ENCODE data around the gene KCNMB2.

Gene KCNMB2

GRCh38 chr3:178754852-178755510, 218.7 kb downstream of the KCNMB2 start:
- ATAC-seq (no peak), DNase-seq (no peak)
- Mint-ChIP-seq H3K4me3 (no peak overlapping the region), H3K9me3 (no peaks in the 10 kb centered on the region), H3K27me3 (no peaks in the 10 kb centered on the region), H3K4me1 (no peaks in the 10 kb centered on the region), H3K27ac (no peak overlapping the region)

GRCh38 chr3:178761024-178761423, 224.8 kb downstream of the KCNMB2 start:
- H3K9me3 Mint-ChIP-seq: no peaks in the 10 kb centered on the region
- DNase-seq: no peak
- H3K27ac Mint-ChIP-seq: no peak overlapping the region
- no peak for ATAC-seq
- H3K27me3 Mint-ChIP-seq: no peaks in the 10 kb centered on the region
- H3K4me3 Mint-ChIP-seq: no peak overlapping the region
- H3K4me1 Mint-ChIP-seq: no peaks in the 10 kb centered on the region

GRCh38 chr3:178761461-178761860, 225.2 kb downstream of the KCNMB2 start:
- Mint-ChIP-seq H3K27ac (no peak overlapping the region), H3K9me3 (no peaks in the 10 kb centered on the region), H3K4me1 (no peaks in the 10 kb centered on the region), H3K4me3 (no peak overlapping the region), H3K27me3 (no peaks in the 10 kb centered on the region)
- DNase-seq: no peak
- ATAC-seq: no peak

DNA sequence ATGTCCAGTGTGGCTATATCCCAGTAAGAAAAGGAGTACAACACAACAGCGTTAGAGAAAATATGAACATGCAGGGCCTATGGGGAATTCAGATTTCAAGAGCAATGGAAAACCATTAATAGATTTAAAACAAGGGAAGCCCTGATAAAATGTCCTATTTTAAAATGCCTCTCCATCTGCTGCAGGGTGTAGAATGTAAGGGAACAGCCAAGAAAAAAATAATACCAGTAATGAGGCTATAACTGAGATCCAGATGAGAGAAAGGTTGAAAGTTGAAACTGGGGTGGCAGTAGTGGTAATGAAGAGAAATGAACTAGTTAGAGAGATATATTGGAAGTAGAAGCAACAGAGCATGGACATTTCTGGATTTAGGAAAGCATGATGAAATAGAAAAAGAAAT, 226.1 kb downstream of the KCNMB2 start:
- ATAC-seq: no peak
- no peaks in the 10 kb centered on the region for H3K27me3 Mint-ChIP-seq
- no peaks in the 10 kb centered on the region for H3K4me1 Mint-ChIP-seq
- no peak overlapping the region for H3K27ac Mint-ChIP-seq
- H3K9me3 Mint-ChIP-seq: no peaks in the 10 kb centered on the region
- no peak for DNase-seq
- H3K4me3 Mint-ChIP-seq: no peak overlapping the region

DNA sequence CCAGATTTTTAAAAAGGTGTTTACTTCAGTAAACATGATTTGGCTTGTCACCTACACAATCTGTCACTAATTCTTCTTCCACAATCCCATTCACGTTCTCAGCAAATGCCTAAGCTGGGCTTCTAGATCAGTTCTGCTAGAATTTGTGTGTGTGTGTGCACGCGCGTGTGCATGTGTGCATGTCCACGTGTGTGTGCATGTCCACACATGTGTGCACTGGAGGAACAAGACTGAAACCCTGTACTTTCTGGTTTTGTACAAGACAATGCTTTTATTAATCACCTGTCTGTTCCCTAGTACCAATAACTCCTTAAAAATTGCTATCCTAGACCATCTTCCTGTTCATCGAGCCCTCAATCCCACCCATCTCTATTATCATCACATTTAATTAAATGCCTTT, 229.2 kb downstream of the KCNMB2 start:
- no peak for DNase-seq
- no peaks in the 10 kb centered on the region for H3K4me1 Mint-ChIP-seq

GRCh38 chr3:178767581-178767980, 231.3 kb downstream of the KCNMB2 start:
- Mint-ChIP-seq H3K4me3 (no peak overlapping the region), H3K27me3 (no peaks in the 10 kb centered on the region), H3K4me1 (no peaks in the 10 kb centered on the region), H3K27ac (no peak overlapping the region), H3K9me3 (peaks cover 12 to 15% of the 10 kb centered on the region in 2 donors)
- no peak for DNase-seq
- no peak for ATAC-seq

More for the DNA sequence above, 229.2 kb downstream of the KCNMB2 start:
- Mint-ChIP-seq H3K27ac (no peak overlapping the region), H3K9me3 (no peaks in the 10 kb centered on the region), H3K27me3 (no peaks in the 10 kb centered on the region), H3K4me3 (no peak overlapping the region)
- ATAC-seq: no peak

GRCh38 chr3:178768072-178768864, 232.0 kb downstream of the KCNMB2 start:
- H3K27ac Mint-ChIP-seq: no peak overlapping the region
- peaks cover 12 to 15% of the 10 kb centered on the region in 2 donors for H3K9me3 Mint-ChIP-seq
- H3K4me3 Mint-ChIP-seq: no peak overlapping the region
- ATAC-seq (no peak), DNase-seq (no peak)
- H3K27me3 Mint-ChIP-seq: no peaks in the 10 kb centered on the region
- no peaks in the 10 kb centered on the region for H3K4me1 Mint-ChIP-seq

- ATAC-seq: no peak
- Mint-ChIP-seq H3K9me3 (peaks cover 16 to 22% of the 10 kb centered on the region in 2 donors), H3K4me3 (no peak overlapping the region), H3K27me3 (no peaks in the 10 kb centered on the region), H3K4me1 (no peaks in the 10 kb centered on the region), H3K27ac (peak overlapping the region in 1 of 2 donors; percentile 2)
- DNase-seq: no peak
Observed at GRCh38 chr3:178771511-178771910, 235.3 kb downstream of the KCNMB2 start.

- Mint-ChIP-seq H3K4me1 (no peaks in the 10 kb centered on the region), H3K9me3 (peaks cover 16 to 23% of the 10 kb centered on the region in 2 donors), H3K4me3 (no peak overlapping the region), H3K27ac (no peak overlapping the region), H3K27me3 (no peaks in the 10 kb centered on the region)
- ATAC-seq: no peak
- DNase-seq: no peak
Observed at GRCh38 chr3:178772746-178773145, 236.5 kb downstream of the KCNMB2 start.

DNA sequence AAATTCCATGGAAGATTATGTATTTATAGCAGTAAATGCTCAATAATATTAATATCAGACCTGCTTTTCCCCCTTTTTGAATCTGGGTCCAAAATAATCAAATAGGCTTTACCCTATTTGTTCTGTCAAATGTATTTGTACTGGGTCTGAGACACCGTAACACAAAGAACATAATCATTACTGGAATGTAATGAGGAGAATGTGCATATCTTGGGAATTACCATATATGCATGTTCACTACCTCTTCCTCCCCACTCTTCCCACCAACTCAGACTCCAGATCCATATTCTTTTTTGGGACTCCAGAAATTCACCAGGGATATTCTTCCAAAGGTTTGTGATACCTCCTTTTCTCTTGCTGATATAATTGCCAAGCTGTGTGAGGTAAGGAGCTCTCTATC, 237.1 kb downstream of the KCNMB2 start:
- H3K4me1 Mint-ChIP-seq: no peaks in the 10 kb centered on the region
- H3K27ac Mint-ChIP-seq: no peak overlapping the region
- DNase-seq (no peak), ATAC-seq (no peak)
- H3K9me3 Mint-ChIP-seq: peaks cover 16 to 23% of the 10 kb centered on the region in 2 donors
- H3K27me3 Mint-ChIP-seq: no peaks in the 10 kb centered on the region
- H3K4me3 Mint-ChIP-seq: no peak overlapping the region

GRCh38 chr3:178777718-178778411, 241.6 kb downstream of the KCNMB2 start:
- no peak for DNase-seq
- no peak overlapping the region for H3K4me3 Mint-ChIP-seq
- peaks cover 5 to 7% of the 10 kb centered on the region in 2 donors for H3K9me3 Mint-ChIP-seq
- H3K4me1 Mint-ChIP-seq: no peaks in the 10 kb centered on the region
- peak; percentile 80 for ATAC-seq
- no peak overlapping the region for H3K27ac Mint-ChIP-seq
- no peaks in the 10 kb centered on the region for H3K27me3 Mint-ChIP-seq

DNA sequence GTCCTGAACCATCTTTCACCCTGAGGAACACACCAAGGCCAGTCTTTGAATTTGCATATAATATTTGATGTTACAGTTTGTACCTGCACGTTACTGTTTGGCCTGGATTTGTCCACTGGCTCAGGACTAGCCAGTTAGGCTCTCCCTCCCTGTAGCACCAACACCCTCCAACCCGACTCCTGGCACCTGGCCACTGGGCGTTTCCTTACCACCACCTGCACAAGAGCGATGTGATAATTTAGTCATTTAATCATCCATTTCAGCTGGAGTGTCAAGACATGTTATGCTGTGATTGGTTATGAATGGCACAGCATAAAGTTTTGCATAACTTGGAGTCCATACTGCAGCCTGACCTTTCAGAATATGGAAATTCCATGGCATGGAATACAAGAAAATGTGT, 242.4 kb downstream of the KCNMB2 start:
- Mint-ChIP-seq H3K4me1 (no peaks in the 10 kb centered on the region), H3K27ac (no peak overlapping the region), H3K27me3 (no peaks in the 10 kb centered on the region), H3K4me3 (no peak overlapping the region), H3K9me3 (peaks cover 5 to 7% of the 10 kb centered on the region in 2 donors)
- ATAC-seq: no peak
- no peak for DNase-seq

- ATAC-seq (no peak), DNase-seq (no peak)
- Mint-ChIP-seq H3K27me3 (no peaks in the 10 kb centered on the region), H3K4me1 (no peaks in the 10 kb centered on the region), H3K4me3 (no peak overlapping the region), H3K9me3 (peaks cover 7 to 11% of the 10 kb centered on the region in 2 donors), H3K27ac (no peak overlapping the region)
Observed at GRCh38 chr3:178785961-178786360, 249.7 kb downstream of the KCNMB2 start.

DNA sequence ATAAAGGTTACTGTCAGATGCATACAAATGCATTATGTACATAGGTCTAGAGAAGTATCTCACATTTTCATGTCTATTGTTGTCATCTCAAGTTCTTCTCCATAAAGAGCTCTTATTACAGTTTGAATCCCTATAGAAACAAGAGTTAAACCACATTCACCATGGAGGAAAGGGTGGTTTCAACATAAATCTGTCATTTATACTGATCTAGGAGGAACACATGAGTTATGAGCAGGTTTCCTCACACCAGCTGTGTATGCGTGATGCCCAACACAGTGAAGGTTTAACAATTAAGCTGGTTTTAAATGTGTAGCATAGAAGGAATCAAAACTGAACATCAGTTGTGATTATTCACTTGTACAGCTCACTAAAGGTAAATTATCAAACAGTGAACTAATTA, 251.7 kb downstream of the KCNMB2 start:
- H3K4me1 Mint-ChIP-seq: no peaks in the 10 kb centered on the region

DNA sequence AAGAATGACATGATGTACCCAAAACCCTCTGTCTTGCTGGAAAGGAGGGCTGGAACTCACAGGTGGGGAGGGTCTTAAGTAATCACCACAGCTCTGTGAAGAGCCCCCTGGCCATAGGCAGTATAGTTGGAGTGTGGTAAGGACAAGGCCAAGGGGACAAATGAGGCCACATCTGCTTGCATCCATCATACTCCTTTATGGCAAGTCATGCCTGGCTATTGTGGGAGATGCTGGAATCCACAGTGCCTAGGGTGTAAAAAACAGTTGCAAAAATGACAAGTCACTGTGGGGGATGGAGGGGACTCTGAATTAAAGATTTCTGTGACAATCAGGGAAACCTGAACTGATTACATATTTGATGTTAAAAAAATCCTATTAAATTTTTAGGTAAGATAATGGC, 258.5 kb downstream of the KCNMB2 start:
- ATAC-seq (no peak), DNase-seq (no peak)
- Mint-ChIP-seq H3K4me1 (no peaks in the 10 kb centered on the region), H3K9me3 (peaks cover 16 to 33% of the 10 kb centered on the region in 2 donors), H3K27ac (no peak overlapping the region), H3K27me3 (peaks cover 8% of the 10 kb centered on the region), H3K4me3 (no peak overlapping the region)

More for the DNA sequence above, 251.7 kb downstream of the KCNMB2 start:
- peaks cover 9 to 21% of the 10 kb centered on the region in 2 donors for H3K9me3 Mint-ChIP-seq
- ATAC-seq (no peak), DNase-seq (no peak)
- no peak overlapping the region for H3K27ac Mint-ChIP-seq
- H3K27me3 Mint-ChIP-seq: peaks cover under 1% of the 10 kb centered on the region
- no peak overlapping the region for H3K4me3 Mint-ChIP-seq

DNA sequence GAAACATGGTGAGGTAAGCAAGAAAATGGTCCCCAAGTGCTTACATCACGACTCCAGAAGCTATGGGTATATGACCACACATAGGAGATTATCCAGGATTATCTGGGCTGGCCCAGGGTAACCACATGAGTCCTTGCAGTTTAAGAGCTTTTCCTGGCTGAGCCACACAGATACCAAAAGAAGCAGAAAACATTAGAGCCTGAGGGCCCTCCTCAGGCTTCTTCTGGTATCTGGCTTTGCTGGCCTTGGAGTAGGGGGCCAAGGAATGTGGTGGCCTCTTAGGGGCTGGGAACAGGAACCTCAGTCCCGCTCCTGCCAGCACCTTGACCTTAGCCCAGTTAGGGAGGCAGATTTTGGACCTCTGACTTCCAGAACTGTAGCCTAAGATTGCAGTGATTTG, 259.1 kb downstream of the KCNMB2 start:
- DNase-seq: no peak
- ATAC-seq: no peak
- Mint-ChIP-seq H3K9me3 (peaks cover 16 to 35% of the 10 kb centered on the region in 2 donors), H3K4me3 (no peak overlapping the region), H3K27me3 (peaks cover 8% of the 10 kb centered on the region), H3K27ac (no peak overlapping the region), H3K4me1 (no peaks in the 10 kb centered on the region)
